GM21526 (cell line): Measurements from ENCODE around the gene MIER2.
"Not testable (repeated sequence)": the region's sequence is repeated elsewhere in the genome, so short reads cannot be mapped to it uniquely, and the experiment has no call there.

Experiments
- ATAC-seq: cut with Tn5 transposase; IDR thresholded peaks from one replicate; pipeline ENCODE4 v1.9.1; 2021; ENCODE audit warnings: moderate library complexity; ENCODE audit not compliant: unreplicated experiment, low FRiP score

The MIER2 gene

GRCh38 chr19:262125-262524, 82.5 kb downstream of the MIER2 start:
- ATAC-seq = no peak

- not testable (repeated sequence) for ATAC-seq
These were observed 87.8 kb downstream of the MIER2 start for GRCh38 chr19:256804-257203.
